ENCODE measurements around the gene SNX19. TPM values are rescaled to one million over a fixed set of nuclear protein-coding genes. Genes with fewer than 3 reads are reported as not detected.

SNX19 gene
- total RNA-seq, 6 donors from 2014 or later: 46.4 to 112 (median 80.0) TPM

DNA sequence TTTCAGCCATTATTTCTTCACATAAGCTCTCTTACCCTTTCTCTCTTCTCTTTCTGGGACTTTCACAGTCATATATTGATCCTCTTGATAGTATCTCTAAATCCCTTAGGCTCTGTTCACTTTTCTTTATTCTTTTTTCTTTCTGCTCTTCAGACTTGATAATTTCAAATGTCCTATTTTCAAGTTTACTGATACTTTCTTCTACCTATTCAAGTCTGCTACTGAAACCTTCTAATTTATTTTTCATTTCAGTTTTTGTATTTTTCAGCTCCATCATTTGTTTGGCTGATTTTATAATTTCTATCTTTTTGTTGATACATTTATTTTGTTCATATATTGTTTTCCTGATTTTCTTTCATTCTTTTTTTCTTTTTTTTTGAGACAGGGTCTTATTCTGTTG, 79.1 kb downstream of the SNX19 start:
- no peaks in the 10 kb centered on the region for H3K27me3 ChIP-seq
- no peak for ATAC-seq (ENCODE audit: low FRiP score in 2 of 2)
- H3K4me1 ChIP-seq: peaks cover 0 to 2% (median 0%) of the 10 kb centered on the region in 4 donors
- no peaks in the 10 kb centered on the region for H3K36me3 ChIP-seq
- no peak overlapping the region for H3K27ac ChIP-seq
- TF ChIP-seq, protein P1, sequence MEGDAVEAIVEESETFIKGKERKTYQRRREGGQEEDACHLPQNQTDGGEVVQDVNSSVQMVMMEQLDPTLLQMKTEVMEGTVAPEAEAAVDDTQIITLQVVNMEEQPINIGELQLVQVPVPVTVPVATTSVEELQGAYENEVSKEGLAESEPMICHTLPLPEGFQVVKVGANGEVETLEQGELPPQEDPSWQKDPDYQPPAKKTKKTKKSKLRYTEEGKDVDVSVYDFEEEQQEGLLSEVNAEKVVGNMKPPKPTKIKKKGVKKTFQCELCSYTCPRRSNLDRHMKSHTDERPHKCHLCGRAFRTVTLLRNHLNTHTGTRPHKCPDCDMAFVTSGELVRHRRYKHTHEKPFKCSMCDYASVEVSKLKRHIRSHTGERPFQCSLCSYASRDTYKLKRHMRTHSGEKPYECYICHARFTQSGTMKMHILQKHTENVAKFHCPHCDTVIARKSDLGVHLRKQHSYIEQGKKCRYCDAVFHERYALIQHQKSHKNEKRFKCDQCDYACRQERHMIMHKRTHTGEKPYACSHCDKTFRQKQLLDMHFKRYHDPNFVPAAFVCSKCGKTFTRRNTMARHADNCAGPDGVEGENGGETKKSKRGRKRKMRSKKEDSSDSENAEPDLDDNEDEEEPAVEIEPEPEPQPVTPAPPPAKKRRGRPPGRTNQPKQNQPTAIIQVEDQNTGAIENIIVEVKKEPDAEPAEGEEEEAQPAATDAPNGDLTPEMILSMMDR (IDR thresholded peaks at IDR 0.05): no peak
- TF ChIP-seq POLR2A (IDR thresholded peaks at IDR 0.05) (no peak), EP300 (IDR thresholded peaks at IDR 0.05) (no peak), POLR2AphosphoS5 (IDR thresholded peaks at IDR 0.05) (no peak)
- H3K4me3 ChIP-seq: no peak overlapping the region
- DNase-seq: no peak
- H3K9me3 ChIP-seq: no peaks in the 10 kb centered on the region

DNA sequence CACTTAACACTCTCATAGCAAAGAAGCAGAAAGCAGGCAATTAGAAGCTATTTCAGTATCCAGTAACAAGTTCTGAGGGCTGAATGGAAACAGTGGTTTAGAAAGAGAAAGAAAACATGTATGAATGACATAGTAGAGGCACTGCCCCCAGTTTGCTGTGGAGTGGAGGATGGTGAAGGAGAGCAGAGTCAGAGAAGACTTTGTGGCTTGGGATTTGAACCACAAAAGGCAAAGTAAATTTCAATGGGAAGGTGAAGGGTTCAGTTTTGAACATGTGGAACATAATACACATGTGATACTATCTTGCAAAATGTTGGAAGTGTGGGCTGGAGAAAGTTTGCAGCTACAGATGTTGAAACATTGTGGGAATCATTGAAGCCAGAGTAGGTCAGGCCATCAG, 81.4 kb downstream of the SNX19 start:
- TF ChIP-seq, protein P1 (IDR thresholded peaks at IDR 0.05): no peak
- TF ChIP-seq POLR2AphosphoS5 (IDR thresholded peaks at IDR 0.05): no peak
- no peak for TF ChIP-seq EP300 (IDR thresholded peaks at IDR 0.05)
- no peak for TF ChIP-seq POLR2A (IDR thresholded peaks at IDR 0.05)
- no peaks in the 10 kb centered on the region for H3K9me3 ChIP-seq
- H3K27ac ChIP-seq: no peak overlapping the region
- H3K36me3 ChIP-seq: no peaks in the 10 kb centered on the region
- ATAC-seq (ENCODE audit: low FRiP score in 2 of 2) (no peak), DNase-seq (no peak)
- no peaks in the 10 kb centered on the region for H3K4me1 ChIP-seq
- no peak overlapping the region for H3K4me3 ChIP-seq
- H3K27me3 ChIP-seq: no peaks in the 10 kb centered on the region

DNA sequence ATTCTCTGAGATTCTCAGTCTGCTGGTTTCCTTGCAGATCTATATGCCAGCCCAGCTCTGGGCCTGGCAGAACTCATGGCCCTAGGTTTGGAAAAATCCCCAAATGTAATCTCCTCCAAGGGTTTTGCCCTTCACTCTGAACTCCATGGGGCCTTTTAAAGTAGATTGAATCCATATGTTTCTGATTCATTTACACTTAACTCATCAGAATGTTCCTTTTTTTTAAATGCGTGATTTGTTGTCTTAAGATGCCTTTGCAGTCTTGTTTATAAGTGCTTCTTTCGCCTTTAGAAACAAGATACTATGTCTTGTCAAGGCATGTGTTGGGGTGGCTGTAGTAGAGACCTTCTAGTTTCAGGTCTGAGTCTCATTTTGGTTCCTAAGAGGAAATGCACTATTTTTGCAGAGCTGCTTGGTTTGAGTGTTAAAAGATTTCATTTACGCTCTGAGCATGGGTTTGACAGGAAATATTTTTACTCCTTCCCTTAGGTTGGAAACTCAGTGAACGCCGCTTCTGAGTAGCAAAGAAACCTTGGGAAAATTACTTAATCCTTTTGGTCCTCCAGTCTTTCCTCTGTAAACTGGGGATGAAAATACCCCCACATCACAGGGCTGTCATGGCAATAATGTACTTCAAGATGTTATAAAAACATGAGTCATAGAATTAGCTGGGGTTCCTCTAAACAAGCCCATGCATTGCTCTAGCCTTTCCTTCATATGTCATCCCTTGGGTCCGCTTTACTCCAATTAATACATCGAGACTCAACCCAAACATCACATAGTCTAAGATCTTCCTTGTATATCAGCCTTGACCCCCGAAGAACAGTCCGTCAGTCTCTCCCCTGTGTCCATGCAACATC, 83.5 kb downstream of the SNX19 start:
- DNase-seq: no peak
- H3K4me1 ChIP-seq: no peaks in the 10 kb centered on the region
- 92% methylated on average over 9 of the region's 9 CpGs for whole genome bisulfite sequencing, 2 donors
- no peaks in the 10 kb centered on the region for H3K27me3 ChIP-seq
- no peaks in the 10 kb centered on the region for H3K9me3 ChIP-seq
- no peak overlapping the region for H3K27ac ChIP-seq
- TF ChIP-seq POLR2AphosphoS5 (IDR thresholded peaks at IDR 0.05): no peak
- TF ChIP-seq EP300 (IDR thresholded peaks at IDR 0.05): no peak
- H3K4me3 ChIP-seq: no peak overlapping the region
- no peak for ATAC-seq (ENCODE audit: low FRiP score in 2 of 2)
- H3K36me3 ChIP-seq: no peaks in the 10 kb centered on the region

DNA sequence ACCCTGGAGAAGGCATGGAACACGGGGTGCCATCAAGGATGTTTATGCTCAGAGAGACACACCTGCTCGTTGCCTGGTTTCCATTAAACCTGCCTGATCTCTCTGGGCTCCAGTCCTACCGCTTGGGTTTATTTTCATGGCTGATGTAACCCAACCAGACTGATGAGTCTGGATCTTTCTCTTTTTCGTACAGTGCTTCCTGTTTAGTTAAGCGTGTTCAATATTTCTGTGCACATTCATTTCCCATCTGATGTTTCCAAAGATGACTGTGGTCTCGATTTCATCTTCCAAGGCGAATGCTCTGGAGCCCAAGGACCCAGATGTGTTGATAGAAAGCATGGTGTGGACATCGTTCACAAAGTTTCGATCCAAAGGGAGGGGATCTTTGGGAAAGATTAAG, 84.3 kb downstream of the SNX19 start:
- Histone ChIP-seq H3K9me3 (no peaks in the 10 kb centered on the region), H3K4me1 (no peaks in the 10 kb centered on the region), H3K27me3 (no peaks in the 10 kb centered on the region), H3K27ac (no peak overlapping the region), H3K4me3 (no peak overlapping the region), H3K36me3 (no peaks in the 10 kb centered on the region)
- no peak for ATAC-seq (ENCODE audit: low FRiP score in 2 of 2)
- WGBS, 2 donors: 72 to 73% methylated on average over 9 of the region's 9 CpGs
- no peak for TF ChIP-seq EP300 (IDR thresholded peaks at IDR 0.05)
- TF ChIP-seq POLR2A (IDR thresholded peaks at IDR 0.05): no peak
- TF ChIP-seq, protein P1 (IDR thresholded peaks at IDR 0.05): no peak
- TF ChIP-seq POLR2AphosphoS5 (IDR thresholded peaks at IDR 0.05): no peak
- no peak for DNase-seq

DNA sequence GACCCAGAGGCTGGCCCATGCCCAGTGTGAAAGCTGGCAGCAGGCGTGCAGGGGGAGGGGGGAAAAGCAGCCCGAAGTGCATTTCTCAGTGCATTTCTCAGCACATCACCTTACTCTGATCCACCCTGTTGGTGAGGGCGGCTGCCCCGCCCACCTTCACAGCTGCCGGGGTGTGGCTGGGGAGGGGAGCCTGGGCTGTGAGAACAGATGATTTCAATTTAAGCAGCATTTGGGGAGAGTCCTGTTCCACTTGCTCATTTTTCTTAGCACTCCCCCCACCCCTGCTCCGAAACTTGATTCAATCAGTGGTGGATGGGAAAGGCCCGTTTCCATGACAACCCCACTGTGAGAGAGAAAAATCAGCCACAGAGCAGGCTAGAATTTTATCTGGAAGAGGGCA, 84.8 kb downstream of the SNX19 start:
- 66 to 67% methylated on average over 6 to 7 of the region's 7 CpGs for WGBS, 2 donors
- peak in 1 of 2 donors; percentile 68 for DNase-seq
- H3K4me1 ChIP-seq: no peaks in the 10 kb centered on the region

More for the DNA sequence above, 84.8 kb downstream of the SNX19 start:
- no peak overlapping the region for H3K4me3 ChIP-seq
- H3K36me3 ChIP-seq: no peaks in the 10 kb centered on the region
- no peaks in the 10 kb centered on the region for H3K27me3 ChIP-seq
- TF ChIP-seq, protein P1 (IDR thresholded peaks at IDR 0.05): no peak
- no peak for TF ChIP-seq POLR2A (IDR thresholded peaks at IDR 0.05)
- TF ChIP-seq EP300 (IDR thresholded peaks at IDR 0.05): no peak
- TF ChIP-seq POLR2AphosphoS5 (IDR thresholded peaks at IDR 0.05): no peak
- no peaks in the 10 kb centered on the region for H3K9me3 ChIP-seq
- peak in 1 of 2 donors; percentile 37 for ATAC-seq (ENCODE audit: low FRiP score in 2 of 2)
- no peak overlapping the region for H3K27ac ChIP-seq
